HG03354 (cell line): ENCODE results near the gene OR2S2.

ENCODE experiments used
- ATAC-seq: cut with Tn5 transposase; IDR thresholded peaks from one replicate; pipeline ENCODE4 v1.9.1; 2021; ENCODE audit warnings: mild to moderate bottlenecking; ENCODE audit not compliant: unreplicated experiment, poor library complexity, severe bottlenecking

OR2S2 gene

DNA sequence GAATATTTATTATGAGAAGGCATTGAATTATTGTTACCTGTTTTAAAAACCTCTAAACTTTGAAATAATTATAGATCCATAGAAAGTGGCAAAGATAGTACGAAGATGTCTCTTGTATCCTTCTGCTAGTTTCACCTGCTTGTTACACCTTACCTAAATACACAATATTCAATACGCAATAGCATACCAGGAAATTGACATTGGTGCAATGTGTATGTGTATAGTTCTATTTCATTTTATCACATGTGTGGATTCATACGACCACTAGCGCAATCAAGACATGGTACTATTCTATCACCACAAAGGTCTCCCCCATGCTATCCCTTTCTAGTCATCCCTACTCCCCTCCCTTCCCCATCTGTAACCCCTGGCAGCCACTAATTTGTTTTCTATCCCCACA lies 8.5 kb upstream of the OR2S2 start:
- no peak for ATAC-seq

DNA sequence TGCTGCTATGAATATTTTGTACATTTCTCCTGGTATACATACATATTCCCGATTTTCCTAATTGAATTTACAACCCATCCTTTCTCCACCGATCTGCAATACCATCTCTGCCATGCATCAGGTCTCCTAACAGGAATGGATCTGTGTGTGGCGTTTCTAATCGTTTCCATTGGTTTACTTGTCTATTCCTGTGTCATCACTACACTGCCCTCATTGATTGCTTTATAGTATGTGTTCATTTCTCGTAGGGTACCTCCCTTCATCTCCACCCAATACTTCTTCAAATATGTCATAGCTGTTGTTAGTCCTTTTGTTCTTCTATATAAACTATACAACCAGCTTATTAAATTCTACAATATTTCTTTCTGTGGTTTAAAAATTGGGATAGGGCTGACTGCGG lies 7.1 kb upstream of the OR2S2 start:
- ATAC-seq: no peak

DNA sequence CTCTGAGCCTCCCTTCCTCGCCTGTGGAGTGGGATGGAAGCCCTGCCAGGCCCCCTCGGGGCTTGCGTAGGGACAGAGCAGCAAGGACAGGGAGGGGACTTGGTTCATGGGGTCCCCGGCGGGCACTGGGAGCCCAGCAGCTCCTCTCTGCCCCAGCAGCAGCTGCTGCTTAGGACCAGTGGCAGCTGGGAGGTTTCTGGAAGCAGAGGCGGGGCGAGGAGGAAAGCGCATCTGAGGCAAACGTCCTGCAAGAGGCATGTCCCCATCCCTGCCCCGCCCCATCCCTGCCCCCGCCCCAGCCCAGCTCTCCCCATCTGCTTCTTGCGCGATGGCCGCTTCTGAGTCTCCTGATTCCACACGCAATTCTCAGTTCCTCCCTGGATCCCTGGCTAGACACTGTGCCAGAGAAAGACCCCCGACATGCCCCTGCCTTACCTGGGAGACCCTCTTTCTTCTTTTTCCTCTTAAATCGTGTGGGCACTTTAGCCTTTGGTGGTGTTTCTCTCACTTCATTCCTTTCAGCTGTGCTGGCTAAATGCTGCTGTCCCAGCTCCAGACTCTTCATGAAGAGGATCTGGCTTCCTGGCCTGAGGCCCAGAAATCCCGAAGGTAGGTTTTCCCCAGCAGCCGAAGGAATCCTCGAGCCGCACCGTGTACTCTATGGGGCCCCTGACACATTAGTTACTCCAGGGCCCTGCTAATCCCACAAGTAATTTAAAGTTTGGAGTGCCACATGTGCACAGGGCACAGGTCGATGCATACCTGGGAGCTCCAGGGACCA lies 4.4 kb upstream of the OR2S2 start:
- no peak for ATAC-seq

DNA sequence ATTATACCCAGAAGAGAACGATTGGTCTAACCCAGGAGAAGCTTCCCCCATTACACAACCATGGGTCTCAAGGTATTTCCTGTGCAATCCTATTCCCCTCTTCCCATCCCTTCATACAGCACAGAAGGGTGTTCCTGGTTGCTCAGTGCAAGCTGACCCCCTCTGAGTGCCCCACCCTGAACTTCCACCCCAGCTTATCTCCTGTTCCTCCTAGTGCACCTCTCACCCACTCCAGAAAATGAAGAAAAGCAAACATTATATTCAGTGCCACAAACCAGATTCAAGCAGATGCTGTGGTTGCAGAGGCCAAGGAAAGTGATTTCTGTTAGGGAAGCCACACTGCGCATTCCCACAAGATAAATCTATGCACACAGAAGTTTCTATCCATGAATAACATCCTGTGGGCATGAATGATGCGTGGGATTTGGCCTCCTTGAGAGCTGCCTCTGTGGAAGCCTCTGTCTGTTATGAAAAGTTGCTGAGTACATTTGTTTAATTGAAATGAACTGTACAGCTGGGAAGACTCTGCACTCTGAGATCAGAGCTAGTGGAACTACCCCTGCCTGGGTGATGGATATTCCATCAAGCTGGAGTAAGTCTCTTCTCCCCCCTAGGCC lies 2.2 kb upstream of the OR2S2 start:
- ATAC-seq: no peak

DNA sequence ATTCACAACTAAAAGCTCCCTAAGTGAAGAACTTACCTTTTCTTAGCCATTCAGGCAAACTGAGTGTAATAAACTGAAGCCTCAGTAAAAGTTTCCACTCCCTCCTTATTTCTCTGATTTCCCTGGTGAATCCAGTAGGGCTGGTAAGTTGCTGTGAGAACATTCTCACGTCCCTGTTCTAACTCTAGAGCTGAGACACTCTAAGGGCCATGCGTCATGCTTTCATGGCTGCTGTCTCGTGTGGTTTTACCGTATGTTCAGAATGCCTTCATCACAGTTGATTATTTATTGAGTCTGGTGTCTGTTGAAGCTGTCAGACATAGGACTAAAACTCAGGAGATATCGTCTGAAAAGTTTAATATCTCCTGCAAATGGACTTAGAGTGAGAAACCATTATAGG lies 1.3 kb downstream of the OR2S2 start:
- no peak for ATAC-seq

DNA sequence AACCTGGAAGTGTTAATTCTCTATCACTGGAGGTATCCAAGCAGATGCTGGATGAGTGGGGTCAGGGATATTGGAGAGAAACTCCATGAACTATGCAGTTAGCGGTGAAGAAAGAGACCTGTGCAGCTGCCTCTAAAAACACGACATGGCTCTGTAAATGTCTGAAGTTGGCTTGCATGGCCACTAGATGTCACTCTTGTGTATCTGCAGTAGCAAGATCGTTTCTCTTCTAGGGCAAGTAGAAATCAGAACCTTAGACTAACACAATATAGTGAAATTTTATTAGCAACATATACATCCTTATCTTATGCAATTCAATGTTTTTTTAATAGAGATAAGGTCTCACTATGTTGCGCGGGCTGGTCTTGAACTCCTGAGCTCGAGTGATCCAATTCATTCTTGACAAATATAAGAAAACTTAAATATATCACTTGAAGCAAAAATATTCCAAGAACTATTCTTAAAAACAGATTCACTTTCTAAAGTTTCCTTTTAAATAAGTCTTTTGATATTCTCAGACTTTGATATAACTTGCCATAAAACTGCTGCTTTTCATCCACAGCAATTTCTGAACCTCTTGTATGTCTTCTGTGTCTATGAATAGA lies 2.9 kb downstream of the OR2S2 start:
- ATAC-seq: no peak

DNA sequence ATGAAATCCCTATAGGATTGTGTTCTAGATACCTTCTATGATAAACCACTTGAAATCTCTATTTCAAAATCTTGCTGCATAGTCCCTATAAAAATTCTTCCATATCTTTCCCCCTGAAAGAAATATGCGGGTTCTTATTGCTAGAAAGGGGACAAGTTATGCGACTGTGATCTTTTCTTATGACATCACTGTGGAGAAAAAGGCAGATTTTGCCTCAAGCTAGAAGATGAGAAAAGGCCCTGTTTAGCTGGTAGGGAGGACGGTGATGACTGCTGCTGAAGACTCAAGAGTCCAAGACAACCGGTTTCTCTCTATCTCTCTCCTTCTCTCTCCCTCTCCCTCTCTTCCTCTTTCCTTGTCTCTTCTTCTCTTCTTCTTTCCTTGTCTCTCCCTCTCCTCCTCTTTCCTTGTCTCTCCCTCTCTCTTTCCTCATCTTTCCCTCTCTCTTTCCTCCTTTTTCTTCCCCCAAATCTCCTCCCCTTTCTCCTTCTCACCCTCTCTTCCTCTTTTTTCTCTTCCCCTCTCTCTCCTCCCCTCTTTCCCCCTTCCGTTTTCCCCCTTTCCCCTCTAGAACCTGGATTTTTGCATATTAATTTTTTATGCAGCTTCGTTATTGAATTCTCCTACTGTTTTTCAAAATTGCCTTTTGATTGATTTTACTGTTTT lies 5.3 kb downstream of the OR2S2 start:
- ATAC-seq: no peak

DNA sequence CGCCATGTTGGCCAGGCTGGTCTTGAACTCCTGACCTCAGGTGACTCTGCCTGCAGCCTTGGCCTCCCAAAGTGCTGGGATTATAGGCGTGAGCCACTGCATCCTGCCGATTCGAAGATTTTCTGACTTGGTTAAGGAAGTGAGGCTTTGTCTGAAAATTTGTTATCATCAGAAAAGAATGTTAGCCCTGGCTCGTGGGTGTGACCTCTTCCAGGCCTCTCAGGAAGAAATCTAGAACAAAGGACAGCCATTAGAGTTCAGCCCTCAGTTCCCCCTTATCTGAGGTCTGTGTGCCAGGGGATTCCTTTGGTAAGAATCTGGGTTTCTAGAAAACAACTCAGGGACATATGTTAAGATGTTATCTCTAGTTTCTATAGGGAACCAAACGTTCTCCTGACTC lies 6.2 kb downstream of the OR2S2 start:
- ATAC-seq: no peak

DNA sequence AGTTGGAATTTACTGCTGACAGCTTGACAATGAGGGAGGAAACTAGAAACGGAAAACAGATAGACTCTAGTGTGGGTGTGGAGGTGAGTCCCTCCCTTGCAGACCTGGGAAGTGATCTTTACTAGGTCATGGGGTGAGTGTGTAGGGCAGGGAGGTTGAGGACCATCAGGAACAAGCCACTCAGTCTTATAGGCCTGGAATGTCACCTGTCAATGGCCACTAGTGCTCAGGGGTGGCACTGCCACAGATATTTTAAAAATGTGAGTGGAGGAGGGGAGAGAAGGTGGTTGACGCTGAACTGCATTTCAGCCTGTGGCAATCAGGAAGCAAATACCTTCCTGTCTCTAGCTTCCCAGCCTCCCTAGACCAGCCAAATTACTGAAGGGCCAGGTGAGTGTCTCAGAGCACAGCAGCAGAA lies 9.0 kb downstream of the OR2S2 start:
- no peak for ATAC-seq

DNA sequence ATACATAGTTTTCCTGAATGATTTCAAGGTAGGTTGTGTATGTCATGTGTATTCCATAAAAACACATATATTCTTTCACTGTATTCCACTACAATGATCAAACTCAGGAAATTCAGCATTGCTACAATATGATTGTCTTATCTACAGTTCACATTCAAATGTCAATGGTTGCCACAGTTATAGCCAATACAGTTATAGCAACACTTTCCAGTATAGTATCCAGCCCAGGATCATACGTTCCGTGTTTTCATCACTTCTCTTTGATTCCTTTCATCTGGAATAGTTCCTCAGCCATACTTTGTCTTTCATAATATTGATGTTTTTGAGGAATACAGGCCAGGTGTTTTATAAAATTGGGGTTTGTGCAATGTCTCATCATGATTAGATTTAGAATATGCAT lies 9.5 kb downstream of the OR2S2 start:
- no peak for ATAC-seq

DNA sequence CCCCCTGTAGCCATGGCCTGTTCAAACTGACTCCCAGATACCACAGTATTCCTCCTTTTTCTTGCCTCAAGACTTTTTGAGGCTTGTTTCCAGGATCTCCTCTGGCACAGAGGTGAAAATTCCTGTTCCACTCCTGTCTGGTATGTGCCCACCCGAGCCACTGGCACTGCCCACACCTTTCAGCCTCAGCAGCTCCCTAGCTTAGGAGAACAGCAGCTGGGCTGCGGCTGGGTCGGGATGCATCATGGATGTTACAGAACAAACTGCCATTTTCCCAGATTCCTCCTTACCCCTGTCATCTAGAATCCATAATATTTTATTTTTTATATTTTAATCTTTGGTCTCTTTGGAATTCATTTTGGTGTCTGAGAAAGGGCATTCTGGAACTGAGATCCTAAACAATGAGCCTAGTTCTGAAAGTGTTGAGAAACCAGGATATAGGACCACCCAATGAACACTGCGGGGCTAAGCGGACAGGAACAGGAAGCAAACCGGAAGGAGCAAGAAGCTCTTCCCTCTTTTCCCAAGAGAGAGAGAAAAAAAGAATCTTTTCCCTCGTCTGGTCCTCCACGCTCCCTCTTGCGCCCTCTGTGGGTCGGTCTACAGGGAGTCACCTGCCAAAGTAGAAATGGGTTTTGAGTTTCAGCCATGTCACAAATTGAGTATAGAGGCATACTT lies 12.5 kb downstream of the OR2S2 start:
- ATAC-seq: no peak

DNA sequence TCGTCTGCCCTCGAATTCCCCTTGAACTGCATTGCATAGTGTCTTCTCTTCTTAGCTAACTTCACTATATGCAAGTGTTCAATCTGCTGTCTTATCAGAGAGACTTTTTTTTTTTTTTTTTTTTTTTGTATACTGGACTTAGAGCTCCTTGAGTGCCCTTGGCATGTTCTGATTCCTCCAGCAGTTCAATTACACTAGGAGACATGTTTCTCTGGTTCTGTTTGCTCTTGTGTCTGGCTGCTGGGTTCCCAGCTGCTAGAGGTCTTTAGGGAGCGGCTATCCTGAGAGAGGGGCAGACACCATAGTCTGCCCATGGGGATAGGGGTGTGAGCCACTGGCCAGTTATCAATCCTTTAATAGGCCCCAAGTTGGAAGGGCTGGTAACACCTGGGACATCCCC lies 13.1 kb downstream of the OR2S2 start:
- ATAC-seq: no peak

DNA sequence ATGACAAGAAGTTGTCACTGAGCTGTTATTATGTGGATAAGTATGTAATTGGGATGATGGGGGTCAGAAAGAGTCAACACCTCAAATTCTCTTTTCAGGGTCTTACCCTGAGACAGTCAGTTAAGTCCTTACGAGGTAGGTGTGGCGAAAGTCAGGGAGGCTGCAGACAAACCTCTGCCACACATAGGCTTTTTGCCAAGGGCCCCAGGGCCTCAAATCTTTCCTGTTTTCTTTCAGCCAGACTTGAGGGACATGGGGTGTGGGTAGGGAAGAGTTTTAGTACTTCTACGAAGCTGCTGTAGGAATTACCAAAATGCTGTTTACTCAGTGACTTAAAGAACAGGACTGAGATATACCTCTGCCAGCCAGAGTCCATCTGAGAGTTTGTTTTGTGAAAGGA lies 13.8 kb downstream of the OR2S2 start:
- no peak for ATAC-seq

DNA sequence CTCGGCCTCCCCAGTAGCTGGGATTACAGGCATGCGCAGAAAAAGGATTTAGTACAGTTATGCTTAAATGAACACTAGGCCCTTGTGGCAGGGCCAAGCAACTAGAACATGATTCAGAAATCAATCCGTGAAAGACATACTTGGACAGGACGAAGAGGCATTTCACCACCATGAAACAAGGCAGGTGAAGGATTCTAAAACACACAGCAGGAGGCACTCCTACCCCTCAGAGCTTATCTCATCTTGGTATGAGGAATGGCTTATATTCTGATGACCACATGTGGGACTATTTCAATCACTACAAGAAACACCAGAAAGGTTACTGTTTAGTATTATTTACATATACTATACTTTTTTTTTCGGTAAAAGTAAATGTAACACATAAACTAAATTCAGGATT lies 15.7 kb downstream of the OR2S2 start:
- ATAC-seq: no peak

DNA sequence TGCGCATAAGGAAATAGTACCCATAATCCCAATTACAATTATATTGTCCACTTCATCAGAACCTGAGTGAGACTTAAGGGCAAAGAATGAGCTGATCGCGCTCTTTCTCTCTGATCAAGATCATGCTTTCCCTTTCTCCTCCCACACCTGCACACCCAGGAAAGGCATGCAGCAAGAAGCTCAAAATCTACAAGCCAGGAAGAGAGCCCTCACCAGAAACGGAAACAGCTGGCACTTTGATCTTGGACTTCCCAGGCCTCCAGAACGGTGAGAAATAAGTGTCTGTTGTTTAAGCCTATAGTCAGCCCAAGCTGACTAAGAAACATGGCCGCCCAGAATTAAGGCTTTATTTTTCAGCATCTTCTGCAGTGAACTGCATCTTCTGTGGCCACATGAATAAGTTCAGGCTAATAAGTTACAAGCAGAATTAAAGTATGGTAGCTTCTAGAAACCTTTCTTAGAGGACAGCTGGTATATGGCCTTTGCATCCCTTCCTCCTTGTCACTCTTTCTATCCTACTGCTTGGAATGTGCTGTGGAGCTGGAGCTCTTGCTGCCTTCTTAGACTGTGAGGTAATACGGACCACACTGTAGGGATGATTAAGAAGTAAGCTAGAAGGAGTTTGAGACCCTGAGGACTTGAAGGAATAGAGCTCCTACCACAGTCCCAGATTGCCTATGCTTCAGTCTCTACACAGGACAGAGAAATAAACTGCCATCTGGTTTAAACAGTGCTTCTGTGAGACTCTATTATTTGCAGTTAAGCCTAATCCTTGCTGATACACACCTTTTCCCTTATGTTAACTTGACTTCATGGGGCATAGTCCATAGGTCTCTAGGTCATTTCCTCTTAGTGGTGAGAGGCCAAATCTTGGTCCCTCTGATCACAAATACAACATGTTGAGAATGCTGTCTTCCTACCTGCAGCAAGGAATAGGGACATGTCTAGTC lies 17.2 kb downstream of the OR2S2 start:
- ATAC-seq: no peak

DNA sequence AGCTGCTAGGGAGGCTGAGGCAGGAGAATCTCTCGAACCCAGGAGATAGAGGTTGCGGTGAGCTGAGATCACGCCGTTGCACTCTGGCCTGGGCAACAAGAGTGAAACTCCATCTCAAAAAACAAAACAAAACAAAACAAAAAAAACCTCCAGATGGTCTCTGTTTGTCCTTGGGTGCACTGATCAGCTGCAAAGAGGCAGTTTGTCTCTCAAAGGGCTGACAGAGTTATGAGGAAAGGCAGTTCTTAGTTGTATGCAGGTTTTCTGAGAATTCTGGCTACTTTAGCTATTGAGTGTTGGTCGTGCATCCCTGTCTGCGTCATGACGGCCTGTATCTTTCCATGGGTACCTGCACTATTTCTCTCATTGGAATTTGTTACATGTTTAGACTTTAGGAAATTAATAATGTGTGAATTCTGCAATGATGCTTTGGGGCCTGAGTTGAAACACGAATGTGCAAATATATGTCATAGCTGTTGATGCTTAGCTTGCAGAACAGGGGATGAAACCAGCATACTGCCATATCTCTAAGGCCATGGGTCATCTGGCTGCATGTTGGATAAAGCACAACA lies 18.2 kb downstream of the OR2S2 start:
- ATAC-seq: no peak

DNA sequence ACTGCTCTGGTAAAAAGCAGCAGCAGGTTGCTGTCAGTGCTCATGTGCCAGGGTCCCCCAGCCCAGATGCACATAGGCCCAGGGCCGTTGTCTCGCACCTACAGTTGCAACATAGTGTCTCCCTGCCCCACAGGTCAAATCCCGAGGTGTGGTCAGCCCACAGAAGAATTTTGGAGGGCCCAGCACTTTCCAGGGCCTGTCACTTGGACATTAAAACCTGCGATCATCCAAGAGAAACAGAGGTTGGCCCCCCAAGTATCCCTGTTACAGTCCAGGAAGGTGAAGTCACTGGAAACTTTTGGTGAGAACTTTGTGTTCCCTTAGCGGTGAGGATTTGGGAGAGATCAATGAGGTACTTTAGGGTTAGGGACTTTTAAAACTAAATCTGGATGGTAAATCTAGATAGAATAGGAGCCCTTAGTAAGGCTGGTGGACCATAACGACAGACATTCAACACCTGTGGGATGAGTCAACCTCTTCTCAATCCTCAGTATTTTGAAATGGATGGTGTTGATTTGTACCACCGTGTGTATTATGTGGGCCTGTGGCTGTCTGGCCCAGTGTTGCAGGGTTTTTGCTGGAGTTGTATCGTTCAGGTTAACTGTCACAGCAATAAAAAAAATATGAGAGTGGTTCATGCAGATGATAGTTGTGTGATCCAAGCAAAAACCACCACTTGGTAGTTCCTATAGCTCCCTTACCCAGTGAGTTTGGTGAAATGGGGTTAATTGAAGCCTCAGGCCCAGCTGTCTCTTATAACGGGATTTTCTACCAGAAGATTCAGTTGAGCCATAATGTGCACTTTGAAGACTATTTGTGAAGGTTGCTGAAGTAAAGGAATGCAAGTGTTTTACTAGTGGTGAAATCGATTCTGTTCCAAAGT lies 19.2 kb downstream of the OR2S2 start:
- no peak for ATAC-seq

DNA sequence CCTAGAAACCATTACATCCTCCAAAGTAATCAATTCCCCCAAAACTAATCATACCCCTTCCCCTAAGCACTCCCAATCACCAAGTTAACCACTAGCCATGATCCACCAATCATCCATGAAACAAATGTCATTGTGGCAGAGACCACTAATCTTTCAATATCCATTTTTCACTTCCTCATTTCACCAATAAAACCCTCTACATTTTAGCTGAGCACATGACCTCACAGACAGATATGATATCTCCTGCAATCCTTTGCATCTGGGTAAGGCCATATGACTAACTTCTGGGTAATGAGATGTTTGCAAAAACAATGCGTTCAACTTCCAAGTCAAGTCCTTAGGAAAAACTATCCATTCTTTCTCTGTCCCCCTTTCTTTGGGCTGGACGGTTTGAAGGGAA lies 20.7 kb downstream of the OR2S2 start:
- no peak for ATAC-seq
